ENCODE results near the gene FRMD4A.

DNA sequence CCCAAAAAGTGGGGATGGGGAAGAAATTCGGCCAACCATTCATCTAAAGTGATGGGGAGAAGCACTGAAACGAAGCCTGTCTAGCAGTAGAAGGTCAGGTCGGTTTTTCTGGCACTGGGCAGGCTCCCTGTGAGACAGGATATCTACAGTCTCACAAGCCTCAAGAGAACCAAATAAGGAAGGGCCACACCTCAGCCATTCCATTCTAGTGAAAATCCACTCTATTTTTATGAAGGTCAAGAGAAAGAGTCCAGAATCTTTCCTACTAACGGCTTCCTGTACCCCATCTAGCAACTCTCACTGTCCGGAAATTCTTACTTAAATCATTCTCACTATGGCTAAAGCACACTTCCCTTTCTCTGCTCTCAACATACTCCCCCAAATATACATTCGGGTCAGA is 476.9 kb downstream of the FRMD4A start:
- TF ChIP-seq, protein P1, sequence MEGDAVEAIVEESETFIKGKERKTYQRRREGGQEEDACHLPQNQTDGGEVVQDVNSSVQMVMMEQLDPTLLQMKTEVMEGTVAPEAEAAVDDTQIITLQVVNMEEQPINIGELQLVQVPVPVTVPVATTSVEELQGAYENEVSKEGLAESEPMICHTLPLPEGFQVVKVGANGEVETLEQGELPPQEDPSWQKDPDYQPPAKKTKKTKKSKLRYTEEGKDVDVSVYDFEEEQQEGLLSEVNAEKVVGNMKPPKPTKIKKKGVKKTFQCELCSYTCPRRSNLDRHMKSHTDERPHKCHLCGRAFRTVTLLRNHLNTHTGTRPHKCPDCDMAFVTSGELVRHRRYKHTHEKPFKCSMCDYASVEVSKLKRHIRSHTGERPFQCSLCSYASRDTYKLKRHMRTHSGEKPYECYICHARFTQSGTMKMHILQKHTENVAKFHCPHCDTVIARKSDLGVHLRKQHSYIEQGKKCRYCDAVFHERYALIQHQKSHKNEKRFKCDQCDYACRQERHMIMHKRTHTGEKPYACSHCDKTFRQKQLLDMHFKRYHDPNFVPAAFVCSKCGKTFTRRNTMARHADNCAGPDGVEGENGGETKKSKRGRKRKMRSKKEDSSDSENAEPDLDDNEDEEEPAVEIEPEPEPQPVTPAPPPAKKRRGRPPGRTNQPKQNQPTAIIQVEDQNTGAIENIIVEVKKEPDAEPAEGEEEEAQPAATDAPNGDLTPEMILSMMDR (IDR thresholded peaks at IDR 0.05; ENCODE audit: insufficient read depth, low read length, poor library complexity, severe bottlenecking) = no peak
- TF ChIP-seq EZH2phosphoT487 (conservative IDR thresholded peaks at IDR 0.05; ENCODE audit: low read length) = no peak

Measured in SU-DHL-6 (cell line).